HK-2 (cell line): ENCODE measurements around the gene LCAT.
A peak's percentile ranks its signal among the peaks of the same experiment; 100 is the strongest.

Experiments
- DNase-seq: peaks from one replicate; pipeline ENCODE4 v3.0.0-alpha.2; 2018; ENCODE audit not compliant: unreplicated experiment

The LCAT gene

GRCh38 chr16:67909056-67909742 lies 34.7 kb downstream of the LCAT start:
- no peak for DNase-seq

- no peak for DNase-seq
Measured at GRCh38 chr16:67907397-67908180, 36.3 kb downstream of the LCAT start.

GRCh38 chr16:67902831-67903230 lies 41.1 kb downstream of the LCAT start:
- DNase-seq, result no peak

GRCh38 chr16:67901734-67902133 lies 42.2 kb downstream of the LCAT start:
- no peak for DNase-seq

- no peak for DNase-seq
Measured at GRCh38 chr16:67897231-67897630, 46.7 kb downstream of the LCAT start.

GRCh38 chr16:67893743-67894399 lies 50.0 kb downstream of the LCAT start:
- DNase-seq, result no peak

- peak; percentile 97 for DNase-seq
Measured at GRCh38 chr16:67892899-67893742, 50.8 kb downstream of the LCAT start, which contains the start of gene PSKH1. PSKH1 (plus strand) TSS chr16:67893254; CDS start chr16:67908750, 15,496 bp downstream.

GRCh38 chr16:67892375-67892774 lies 51.5 kb downstream of the LCAT start:
- DNase-seq, result no peak
